8988T (cell line): ENCODE measurements around the gene GCC2.
"Not testable (repeated sequence)": the region's sequence is repeated elsewhere in the genome, so short reads cannot be mapped to it uniquely, and the experiment has no call there.

Experiments
- DNase-seq: peaks from one replicate; pipeline ENCODE4 v3.0.0; 2011

The GCC2 gene, protein sequence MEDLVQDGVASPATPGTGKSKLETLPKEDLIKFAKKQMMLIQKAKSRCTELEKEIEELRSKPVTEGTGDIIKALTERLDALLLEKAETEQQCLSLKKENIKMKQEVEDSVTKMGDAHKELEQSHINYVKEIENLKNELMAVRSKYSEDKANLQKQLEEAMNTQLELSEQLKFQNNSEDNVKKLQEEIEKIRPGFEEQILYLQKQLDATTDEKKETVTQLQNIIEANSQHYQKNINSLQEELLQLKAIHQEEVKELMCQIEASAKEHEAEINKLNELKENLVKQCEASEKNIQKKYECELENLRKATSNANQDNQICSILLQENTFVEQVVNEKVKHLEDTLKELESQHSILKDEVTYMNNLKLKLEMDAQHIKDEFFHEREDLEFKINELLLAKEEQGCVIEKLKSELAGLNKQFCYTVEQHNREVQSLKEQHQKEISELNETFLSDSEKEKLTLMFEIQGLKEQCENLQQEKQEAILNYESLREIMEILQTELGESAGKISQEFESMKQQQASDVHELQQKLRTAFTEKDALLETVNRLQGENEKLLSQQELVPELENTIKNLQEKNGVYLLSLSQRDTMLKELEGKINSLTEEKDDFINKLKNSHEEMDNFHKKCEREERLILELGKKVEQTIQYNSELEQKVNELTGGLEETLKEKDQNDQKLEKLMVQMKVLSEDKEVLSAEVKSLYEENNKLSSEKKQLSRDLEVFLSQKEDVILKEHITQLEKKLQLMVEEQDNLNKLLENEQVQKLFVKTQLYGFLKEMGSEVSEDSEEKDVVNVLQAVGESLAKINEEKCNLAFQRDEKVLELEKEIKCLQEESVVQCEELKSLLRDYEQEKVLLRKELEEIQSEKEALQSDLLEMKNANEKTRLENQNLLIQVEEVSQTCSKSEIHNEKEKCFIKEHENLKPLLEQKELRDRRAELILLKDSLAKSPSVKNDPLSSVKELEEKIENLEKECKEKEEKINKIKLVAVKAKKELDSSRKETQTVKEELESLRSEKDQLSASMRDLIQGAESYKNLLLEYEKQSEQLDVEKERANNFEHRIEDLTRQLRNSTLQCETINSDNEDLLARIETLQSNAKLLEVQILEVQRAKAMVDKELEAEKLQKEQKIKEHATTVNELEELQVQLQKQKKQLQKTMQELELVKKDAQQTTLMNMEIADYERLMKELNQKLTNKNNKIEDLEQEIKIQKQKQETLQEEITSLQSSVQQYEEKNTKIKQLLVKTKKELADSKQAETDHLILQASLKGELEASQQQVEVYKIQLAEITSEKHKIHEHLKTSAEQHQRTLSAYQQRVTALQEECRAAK (N-terminal part only)

DNA sequence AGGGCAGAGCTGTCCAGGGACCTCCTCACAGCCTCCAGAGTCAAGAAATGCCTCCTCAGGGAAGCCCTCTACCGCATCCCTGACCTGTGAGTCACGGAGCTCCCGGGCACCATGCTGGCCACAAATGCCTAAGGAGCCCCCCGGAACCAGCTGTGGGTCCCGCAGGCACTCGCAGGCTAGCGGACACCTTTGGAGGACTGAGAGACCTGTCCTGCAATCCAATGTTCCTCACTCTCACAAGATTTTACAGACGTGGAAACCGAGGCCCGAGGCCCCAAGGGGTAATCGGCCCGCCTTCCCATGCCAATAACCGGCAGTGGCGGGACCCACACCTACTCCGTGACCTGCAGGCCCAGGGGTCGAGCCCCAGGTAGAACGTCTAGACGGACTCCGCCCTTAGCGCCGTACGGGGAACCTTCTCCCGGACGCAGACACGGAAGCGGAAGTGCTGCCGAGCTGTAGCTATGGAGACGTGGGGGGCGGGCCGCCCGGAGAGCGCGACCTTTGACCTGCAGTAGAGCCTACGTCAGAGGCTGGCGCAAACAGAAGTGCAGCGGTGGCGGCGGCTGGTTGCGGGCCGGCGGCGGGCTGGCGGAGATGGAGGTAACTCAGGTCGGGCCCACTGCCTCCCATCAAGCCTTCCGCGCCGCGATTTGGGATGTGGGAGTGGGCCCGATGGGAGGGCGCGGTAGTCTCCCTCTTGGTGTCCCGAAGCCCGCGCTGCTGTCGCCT is at the start of gene GCC2:
GCC2 (plus strand) TSS at position 529 of the 732 bp plus-strand sequence; CDS start at position 598, 69 bp downstream.
- peak; percentile 54 for DNase-seq

DNA sequence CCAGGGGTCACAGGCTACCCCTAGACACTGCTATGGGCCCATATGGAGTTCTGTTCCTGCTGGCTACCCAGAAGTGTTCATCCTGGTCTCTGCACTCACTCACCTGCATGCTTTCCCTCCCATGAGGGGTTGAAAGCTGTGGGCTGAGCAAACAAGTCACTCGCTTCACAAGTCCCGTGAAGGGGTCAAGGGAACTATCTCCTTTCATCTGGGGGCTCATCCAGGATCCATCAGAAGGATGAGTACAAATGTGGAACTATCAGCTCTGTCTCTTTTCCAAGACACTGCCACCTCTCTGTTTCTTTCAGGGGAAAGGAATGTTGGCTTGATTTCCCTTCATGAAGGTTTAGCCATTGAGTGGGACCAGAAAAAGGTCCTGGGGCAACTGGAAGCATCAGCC is 49.5 kb upstream of the GCC2 start:
- DNase-seq, result no peak

- DNase-seq, result no peak
Measured at GRCh38 chr2:108401800-108402199, 47.2 kb upstream of the GCC2 start.

DNA sequence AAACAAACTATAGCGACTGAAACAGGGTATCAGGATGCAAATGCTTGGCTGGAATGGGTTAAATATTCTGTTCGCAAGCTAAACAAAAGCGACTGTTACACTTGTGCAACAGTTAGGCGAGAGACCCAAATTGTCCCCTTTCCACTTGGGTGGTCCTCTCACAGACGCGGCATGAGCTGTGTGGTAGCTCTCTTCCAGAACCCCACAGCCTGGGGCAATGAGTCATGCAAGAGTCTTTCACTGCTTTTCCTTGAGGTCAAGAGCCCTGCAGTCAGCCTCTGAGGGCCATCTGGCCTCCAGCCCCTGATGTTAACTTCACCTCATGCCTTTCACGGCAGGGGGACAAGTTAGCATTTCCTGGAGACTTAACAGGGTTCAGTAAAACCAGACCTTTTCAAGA is 45.5 kb upstream of the GCC2 start:
- DNase-seq, result no peak

DNA sequence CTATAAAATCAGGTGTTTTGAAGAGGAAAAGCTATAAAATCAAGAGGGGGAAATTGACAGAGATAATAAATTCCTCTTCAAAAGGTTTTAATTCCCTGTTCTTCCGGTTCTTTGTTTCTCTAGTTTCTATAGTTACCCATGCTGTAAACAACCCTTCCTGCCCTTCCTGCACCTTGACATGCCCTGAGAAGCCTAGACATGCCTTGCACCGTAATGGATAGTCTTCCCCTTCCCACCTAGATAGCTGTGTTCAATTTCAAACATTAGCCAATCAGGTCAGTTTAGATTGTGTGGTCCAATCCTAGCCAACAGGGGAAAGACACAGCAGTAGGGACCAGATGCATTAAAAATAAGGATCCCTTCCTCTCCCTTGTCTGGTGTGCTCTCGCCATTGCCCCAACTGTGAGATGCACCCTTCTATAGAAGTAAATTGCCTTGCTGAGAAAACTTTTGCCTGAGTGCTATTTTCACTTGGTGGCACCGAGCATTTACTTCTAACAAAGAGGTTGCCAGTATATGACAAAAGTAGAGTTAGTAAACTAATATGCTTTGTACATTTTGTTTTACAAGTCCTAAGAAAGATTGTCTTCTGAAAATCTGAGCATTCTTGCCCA is 44.1 kb upstream of the GCC2 start:
- DNase-seq, result no peak

DNA sequence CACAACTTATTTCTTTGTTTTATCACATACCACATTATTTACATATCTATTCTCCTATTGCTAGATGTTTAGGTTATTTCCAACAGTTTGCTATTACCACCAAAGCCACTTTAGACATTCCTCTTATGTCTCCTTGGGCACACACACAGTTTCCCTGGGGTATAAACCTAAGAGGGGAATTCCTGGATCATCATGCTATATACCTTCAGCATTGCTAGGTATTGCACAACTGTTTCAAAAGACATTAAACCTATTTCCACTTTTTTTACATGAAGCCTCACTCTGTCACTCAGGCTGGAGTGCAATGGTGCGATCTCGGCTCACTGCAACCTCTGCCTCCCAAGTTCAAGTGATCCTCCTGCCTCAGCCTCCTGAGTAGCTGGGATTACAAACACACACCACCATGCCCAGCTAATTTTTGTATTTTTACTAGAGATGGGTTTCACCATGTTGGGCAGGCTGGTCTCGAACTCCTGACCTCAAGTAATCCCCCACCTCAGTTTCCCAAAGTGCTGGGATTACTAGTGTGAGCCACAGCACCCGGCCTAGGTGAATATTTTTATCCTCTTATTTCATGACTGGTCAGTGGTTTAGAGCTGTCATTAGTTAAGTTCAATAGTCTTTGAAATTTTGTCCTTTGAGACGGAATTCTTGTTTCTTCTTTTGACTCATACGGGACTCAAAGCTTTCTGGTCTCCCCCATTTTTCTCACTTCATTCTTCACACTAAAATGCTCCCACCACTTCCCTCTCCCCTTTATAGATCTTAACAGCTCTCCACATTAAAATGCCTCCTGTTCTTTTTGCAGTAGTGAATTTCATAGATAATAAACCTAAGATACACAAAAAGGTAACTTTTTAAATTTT is 40.9 kb upstream of the GCC2 start:
- no peak for DNase-seq

DNA sequence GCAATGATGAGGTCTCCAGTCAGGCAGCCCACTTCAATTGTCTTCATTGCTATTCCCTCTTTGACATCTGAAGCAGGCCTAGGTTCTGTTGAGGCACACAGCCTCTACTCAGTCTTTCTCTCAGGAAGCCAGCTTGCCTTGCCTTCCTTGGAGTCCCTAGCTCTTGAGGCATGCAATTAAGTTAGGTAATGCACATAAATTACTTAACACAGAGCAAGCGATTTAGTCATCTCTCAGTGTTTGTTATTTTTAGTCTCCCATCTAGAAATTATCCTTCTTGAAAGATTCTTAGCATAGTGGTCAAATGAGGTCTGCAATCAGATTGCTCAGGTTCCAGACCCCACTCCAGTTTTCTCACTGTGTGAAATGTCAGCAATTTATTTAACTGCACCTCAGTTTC is 39.2 kb upstream of the GCC2 start:
- no peak for DNase-seq

- DNase-seq, result no peak
Measured at GRCh38 chr2:108412995-108413710, 35.9 kb upstream of the GCC2 start.

- no peak for DNase-seq
Measured at GRCh38 chr2:108413711-108414095, 35.3 kb upstream of the GCC2 start.

DNA sequence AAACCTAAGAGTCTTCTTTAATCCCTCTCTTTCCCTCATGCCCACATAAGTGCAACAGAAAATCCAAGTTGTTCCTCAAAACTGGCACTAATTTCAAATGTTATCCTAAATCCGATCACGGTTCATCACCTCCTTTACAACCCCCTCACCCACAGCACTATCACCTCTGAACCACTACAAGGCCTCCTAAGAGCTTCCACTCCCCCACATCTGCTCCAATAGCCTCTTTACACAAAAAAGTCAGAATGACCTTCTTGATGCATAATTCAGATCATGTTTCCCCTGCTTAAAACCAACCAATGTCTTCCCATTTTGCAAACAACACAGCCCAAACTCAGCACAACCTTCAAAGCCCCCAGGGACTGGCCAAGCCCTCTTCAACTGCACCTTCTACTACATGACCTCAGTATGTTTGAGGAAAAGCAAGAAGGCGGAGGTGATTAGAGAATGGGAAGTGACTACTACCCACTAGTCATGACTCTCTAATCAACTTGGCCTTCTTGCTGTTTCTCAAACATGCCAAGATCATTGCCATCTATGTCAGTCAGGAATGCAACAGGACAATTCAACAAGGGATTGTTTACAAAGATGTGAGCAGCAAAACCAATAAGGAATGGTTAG is 34.6 kb upstream of the GCC2 start:
- no peak for DNase-seq

- DNase-seq, result no peak
Measured at GRCh38 chr2:108414945-108415344, 34.1 kb upstream of the GCC2 start.

DNA sequence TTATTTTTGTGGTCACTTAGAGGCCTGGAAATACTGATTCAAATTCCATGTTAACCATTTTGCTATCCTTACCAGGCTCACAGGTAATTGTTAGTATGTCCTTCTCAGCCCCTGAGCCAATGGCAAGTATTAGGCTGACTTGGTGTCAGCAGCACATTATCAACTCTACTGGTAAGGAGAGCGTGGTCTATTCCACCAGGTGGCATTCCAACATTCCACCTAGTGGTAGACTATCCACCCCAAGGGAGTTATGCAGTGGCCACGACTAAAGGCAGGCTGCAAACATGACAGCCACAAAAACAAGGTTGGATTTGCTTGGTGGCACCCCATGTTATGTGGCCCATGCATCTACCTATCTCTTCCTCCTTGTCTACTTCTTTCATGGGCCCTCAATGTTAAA is 31.8 kb upstream of the GCC2 start:
- DNase-seq, result no peak

DNA sequence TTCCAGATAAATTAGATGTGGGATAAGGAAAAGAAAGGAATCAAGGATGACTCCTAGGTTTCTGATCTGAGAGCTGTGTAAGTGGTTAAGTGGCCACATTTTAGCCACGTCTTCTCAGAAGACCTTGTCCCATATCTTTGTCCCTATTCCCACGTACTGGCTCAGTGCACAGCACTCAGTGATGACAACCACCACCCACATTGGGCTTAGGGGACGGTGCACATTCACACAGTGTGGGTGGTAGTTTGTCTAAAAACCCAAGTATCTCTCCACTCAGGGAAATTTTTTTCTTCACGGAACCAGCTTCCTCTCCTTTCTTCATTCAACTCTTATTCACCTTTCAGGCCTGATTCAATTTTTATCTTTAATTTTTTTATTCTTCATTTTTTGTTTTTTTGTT is 30.6 kb upstream of the GCC2 start:
- no peak for DNase-seq

GRCh38 chr2:108423067-108423466 is 25.9 kb upstream of the GCC2 start:
- no peak for DNase-seq

DNA sequence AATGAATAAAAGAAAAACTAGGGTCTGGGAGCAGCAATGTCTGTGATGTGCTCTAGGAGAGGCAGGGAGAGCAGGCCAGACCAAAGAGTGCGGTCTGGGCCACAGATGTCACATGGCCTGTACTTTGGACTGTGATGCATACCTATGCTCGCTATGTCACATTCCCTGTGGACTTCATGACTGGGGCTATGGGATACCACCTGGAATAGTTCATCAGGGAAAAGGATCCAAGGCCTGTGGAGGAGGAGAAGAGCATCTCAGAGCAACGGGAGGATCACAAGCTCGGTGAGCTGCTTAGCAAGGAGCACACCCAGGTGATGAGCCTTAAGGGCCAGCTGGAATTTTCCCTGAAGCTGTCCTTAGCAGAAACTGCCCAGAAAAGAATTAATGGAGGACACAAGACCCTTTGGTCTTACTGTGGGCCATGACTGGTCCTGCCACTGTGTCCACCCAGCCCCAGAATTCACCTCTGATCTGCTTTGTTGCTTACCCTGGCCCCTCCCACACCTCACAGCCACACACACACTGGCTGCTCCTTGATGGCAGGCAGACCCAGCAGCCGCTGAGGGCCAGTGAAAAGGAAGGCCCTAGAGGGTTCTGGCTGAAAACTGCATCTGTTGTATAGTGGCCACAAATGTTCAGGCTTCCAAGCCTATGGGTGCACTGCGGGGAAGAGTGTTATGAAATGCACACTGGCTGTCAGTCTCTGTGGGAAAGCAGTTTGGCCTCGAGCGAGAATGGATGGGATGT is 25.3 kb upstream of the GCC2 start:
- no peak for DNase-seq

- DNase-seq, result no peak
Measured at GRCh38 chr2:108428286-108429009, 20.6 kb upstream of the GCC2 start.

- not testable (repeated sequence) for DNase-seq
Measured at GRCh38 chr2:108435578-108435977, 13.4 kb upstream of the GCC2 start.

GRCh38 chr2:108436976-108437375 is 12.0 kb upstream of the GCC2 start:
- DNase-seq, result no peak
